Measurements from ENCODE around the gene GAGE13. TPM values are rescaled to one million over a fixed set of nuclear protein-coding genes. Genes with fewer than 3 reads are reported as not detected.
"Not testable (repeated sequence)": the region's sequence is repeated elsewhere in the genome, so short reads cannot be mapped to it uniquely, and the experiment has no call there.

Gene GAGE13
- total RNA-seq, 1 donor from 2014 or later = not detected

DNA sequence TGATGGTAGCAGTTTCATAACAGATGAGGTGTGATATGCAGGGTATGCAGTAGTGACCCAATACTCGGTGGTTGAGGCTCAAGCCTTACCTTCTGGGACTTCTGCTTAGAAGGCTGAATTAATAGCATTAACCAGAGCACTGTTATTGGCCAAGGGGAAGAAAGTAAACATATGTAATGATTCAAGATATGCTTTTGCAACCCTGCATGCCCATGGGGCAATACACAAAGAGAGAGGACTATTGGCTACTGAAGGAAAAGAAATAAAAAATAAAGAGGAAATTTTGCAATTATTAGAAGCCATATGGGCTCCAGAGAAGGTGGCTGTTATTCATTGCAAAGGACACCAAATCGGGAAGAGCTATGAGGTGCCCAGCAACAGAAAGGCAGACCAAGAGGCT, 19.2 kb upstream of the GAGE13 start:
- no peaks in the 10 kb centered on the region for H3K9me3 Mint-ChIP-seq
- no peak for ATAC-seq (ENCODE audit: low read depth)
- intact Hi-C loops (cut with micrococcal nuclease) = no loop called here
- H3K4me3 Mint-ChIP-seq = no peak overlapping the region
- ChIA-PET CTCF (no interaction called here), POLR2A (no interaction called here)
- H3K36me3 Mint-ChIP-seq (ENCODE audit: low read depth) = no peaks in the 10 kb centered on the region
- no peak for TF ChIP-seq CTCF (IDR thresholded peaks at IDR 0.05)
- peaks cover 18% of the 10 kb centered on the region for H3K4me1 Mint-ChIP-seq
- no peak overlapping the region for H3K27ac Mint-ChIP-seq
- H3K27me3 Mint-ChIP-seq = no peaks in the 10 kb centered on the region
- no peak for DNase-seq

DNA sequence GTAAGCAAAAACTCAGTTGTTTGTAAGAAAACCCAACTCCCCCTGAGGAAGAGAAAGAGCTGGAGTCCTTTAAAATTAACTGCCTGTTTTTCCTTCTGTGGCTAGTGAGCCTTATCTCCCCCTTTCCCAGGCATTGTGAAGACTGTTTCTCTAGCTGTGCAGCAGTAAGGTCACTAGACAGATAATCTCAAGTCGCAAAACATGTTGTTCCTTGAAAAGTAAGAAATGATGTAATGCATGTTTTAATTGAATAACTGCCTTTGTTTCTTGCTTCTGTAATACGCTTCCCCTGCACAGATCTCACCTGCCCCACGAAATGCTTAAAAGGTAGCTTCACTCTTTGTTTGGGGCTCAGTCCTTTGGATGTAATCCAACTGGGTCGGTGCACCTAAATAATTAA, 15.3 kb upstream of the GAGE13 start:
- Mint-ChIP-seq H3K36me3 (ENCODE audit: low read depth) (no peaks in the 10 kb centered on the region), H3K27ac (no peak overlapping the region), H3K27me3 (no peaks in the 10 kb centered on the region), H3K4me1 (no peaks in the 10 kb centered on the region), H3K4me3 (no peak overlapping the region), H3K9me3 (no peaks in the 10 kb centered on the region)
- intact Hi-C loops (cut with micrococcal nuclease) = no loop called here
- ATAC-seq (ENCODE audit: low read depth) = no peak
- POLR2A ChIA-PET = no interaction called here
- DNase-seq = no peak
- CTCF ChIA-PET = no interaction called here
- no peak for TF ChIP-seq CTCF (IDR thresholded peaks at IDR 0.05)

DNA sequence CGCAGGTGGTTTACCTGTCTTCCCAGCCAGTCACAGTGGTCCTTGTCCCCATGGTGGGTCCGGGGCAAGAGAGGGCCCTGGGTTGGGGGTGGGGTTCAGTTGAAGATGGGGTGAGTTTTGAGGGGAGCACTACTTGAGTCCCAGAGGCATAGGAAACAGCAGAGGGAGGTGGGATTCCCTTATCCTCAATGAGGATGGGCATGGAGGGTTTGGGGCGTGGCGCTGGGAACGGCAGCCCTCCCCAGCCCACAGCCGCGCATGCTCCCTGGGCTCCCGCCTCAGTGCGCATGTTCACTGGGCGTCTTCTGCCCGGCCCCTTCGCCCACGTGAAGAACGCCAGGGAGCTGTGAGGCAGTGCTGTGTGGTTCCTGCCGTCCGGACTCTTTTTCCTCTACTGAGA, 9.6 kb upstream of the GAGE13 start, which contains the start of gene GAGE12J:
Gene GAGE12J (plus strand): TSS at position 301 of the 400 bp plus-strand sequence. CDS start 1,157 bp downstream, outside the sequence.
- H3K27ac Mint-ChIP-seq, CTCF ChIA-PET: not testable (repeated sequence)

GRCh38 chrX:49322266-49322665, 9.1 kb upstream of the GAGE13 start:
- POLR2A ChIA-PET; H3K36me3 Mint-ChIP-seq (ENCODE audit: low read depth); H3K27ac Mint-ChIP-seq; H3K27me3 Mint-ChIP-seq; CTCF ChIA-PET; H3K4me1 Mint-ChIP-seq; DNase-seq; intact Hi-C loops (cut with micrococcal nuclease); ATAC-seq (ENCODE audit: low read depth); H3K9me3 Mint-ChIP-seq; H3K4me3 Mint-ChIP-seq: not testable (repeated sequence)

More for the DNA sequence above, 9.6 kb upstream of the GAGE13 start, which contains the start of gene GAGE12J:
- H3K4me1 Mint-ChIP-seq; intact Hi-C loops (cut with micrococcal nuclease); POLR2A ChIA-PET; H3K36me3 Mint-ChIP-seq (ENCODE audit: low read depth); H3K4me3 Mint-ChIP-seq; H3K27me3 Mint-ChIP-seq; ATAC-seq (ENCODE audit: low read depth); DNase-seq; H3K9me3 Mint-ChIP-seq: not testable (repeated sequence)

DNA sequence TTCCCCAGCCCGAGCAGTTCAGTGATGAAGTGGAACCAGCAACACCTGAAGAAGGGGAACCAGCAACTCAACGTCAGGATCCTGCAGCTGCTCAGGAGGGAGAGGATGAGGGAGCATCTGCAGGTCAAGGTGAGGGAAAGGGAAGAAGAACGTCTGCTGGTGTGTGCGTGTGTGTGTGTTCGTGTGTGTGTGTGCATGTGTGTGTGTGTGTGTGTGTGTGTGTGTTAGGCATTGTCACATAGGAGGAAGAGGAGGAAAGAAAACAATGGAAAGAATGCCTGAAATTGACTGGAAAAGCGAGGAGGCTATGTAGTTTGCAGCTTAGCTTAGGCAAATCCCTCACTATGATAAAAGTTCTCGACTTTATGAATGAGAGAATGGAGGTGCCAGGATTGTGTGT, 7.6 kb upstream of the GAGE13 start:
- H3K27me3 Mint-ChIP-seq; CTCF ChIA-PET; intact Hi-C loops (cut with micrococcal nuclease); H3K4me3 Mint-ChIP-seq; H3K4me1 Mint-ChIP-seq; ATAC-seq (ENCODE audit: low read depth); DNase-seq; H3K27ac Mint-ChIP-seq; H3K9me3 Mint-ChIP-seq; H3K36me3 Mint-ChIP-seq (ENCODE audit: low read depth); POLR2A ChIA-PET: not testable (repeated sequence)

- H3K4me3 Mint-ChIP-seq; H3K27ac Mint-ChIP-seq; H3K27me3 Mint-ChIP-seq; H3K9me3 Mint-ChIP-seq; H3K4me1 Mint-ChIP-seq; CTCF ChIA-PET; H3K36me3 Mint-ChIP-seq (ENCODE audit: low read depth); intact Hi-C loops (cut with micrococcal nuclease); POLR2A ChIA-PET; DNase-seq; ATAC-seq (ENCODE audit: low read depth): not testable (repeated sequence)
These were observed 961 bp upstream of the GAGE13 start for GRCh38 chrX:49330421-49330820.

- not testable (repeated sequence) for H3K4me3 Mint-ChIP-seq
These were observed 459 bp downstream of the GAGE13 start for GRCh38 chrX:49331841-49332240.

GRCh38 chrX:49341449-49341848, 10.1 kb downstream of the GAGE13 start:
- ATAC-seq (ENCODE audit: low read depth); H3K4me1 Mint-ChIP-seq; POLR2A ChIA-PET; intact Hi-C loops (cut with micrococcal nuclease); H3K9me3 Mint-ChIP-seq; DNase-seq; H3K36me3 Mint-ChIP-seq (ENCODE audit: low read depth); CTCF ChIA-PET; H3K4me3 Mint-ChIP-seq; H3K27ac Mint-ChIP-seq; H3K27me3 Mint-ChIP-seq: not testable (repeated sequence)

More at GRCh38 chrX:49331841-49332240, 459 bp downstream of the GAGE13 start:
- H3K27me3 Mint-ChIP-seq; H3K27ac Mint-ChIP-seq; ATAC-seq (ENCODE audit: low read depth); intact Hi-C loops (cut with micrococcal nuclease); CTCF ChIA-PET; H3K36me3 Mint-ChIP-seq (ENCODE audit: low read depth); POLR2A ChIA-PET; DNase-seq; H3K9me3 Mint-ChIP-seq; H3K4me1 Mint-ChIP-seq: not testable (repeated sequence)

DNA sequence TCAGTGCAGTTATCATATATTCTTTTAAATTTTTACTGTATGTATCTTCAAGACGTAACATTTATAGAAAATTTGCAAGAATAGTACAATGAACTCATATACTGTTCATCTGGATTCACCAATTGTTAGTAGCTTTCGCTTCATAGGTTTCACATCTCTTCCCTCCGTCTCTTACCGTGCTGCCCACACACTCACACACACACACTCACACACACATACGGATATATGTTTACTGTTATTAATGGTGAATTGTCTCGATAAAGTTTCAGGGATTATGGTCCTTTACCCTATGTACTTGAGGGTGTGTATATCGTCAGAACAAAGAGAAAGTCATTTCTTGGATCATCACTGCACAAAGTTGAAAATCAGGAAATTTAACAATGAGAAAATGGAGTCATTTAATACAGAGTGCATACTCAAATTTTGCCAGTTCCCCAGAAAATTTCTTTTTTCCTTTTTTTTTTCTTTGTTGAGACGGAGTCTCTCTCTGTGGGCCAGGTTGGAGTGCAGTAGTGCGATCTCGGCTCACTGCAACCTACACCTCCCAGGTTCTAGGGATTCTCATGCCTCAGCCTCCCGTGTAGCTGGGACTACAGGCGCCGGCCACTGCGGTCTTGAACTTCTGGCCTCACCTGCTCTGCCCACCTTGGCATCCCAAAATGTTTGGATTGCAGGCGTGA, 13.3 kb downstream of the GAGE13 start:
- not testable (repeated sequence) for H3K9me3 Mint-ChIP-seq

GRCh38 chrX:49345402-49345801, 14.0 kb downstream of the GAGE13 start:
- H3K4me1 Mint-ChIP-seq; POLR2A ChIA-PET; H3K36me3 Mint-ChIP-seq (ENCODE audit: low read depth); DNase-seq; H3K9me3 Mint-ChIP-seq; CTCF ChIA-PET; ATAC-seq (ENCODE audit: low read depth); intact Hi-C loops (cut with micrococcal nuclease); H3K27me3 Mint-ChIP-seq; H3K4me3 Mint-ChIP-seq; H3K27ac Mint-ChIP-seq: not testable (repeated sequence)

More for the DNA sequence above, 13.3 kb downstream of the GAGE13 start:
- ATAC-seq (ENCODE audit: low read depth); H3K27me3 Mint-ChIP-seq; DNase-seq; intact Hi-C loops (cut with micrococcal nuclease); POLR2A ChIA-PET; H3K36me3 Mint-ChIP-seq (ENCODE audit: low read depth); H3K4me1 Mint-ChIP-seq; H3K4me3 Mint-ChIP-seq; CTCF ChIA-PET; H3K27ac Mint-ChIP-seq: not testable (repeated sequence)

DNA sequence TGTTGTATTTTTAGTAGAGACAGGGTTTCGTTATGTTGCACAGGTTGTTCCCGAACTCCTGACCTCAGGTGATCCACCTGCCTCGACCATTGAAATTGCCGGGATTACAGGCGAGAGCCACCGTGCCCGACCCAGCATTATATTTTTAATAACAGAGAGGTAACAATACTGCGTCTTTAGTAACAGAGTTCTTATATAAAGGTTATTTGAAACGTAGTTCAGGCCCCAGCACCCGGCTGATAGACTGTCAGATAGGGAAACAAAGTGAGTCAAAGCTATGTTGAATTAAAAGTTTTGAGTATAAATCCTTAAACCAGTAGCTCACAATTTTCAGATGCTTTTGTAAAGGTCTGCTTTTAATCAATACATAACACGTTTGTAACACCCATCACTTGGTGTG, 14.8 kb downstream of the GAGE13 start:
- ATAC-seq (ENCODE audit: low read depth); DNase-seq; POLR2A ChIA-PET; H3K9me3 Mint-ChIP-seq; CTCF ChIA-PET; H3K4me1 Mint-ChIP-seq; intact Hi-C loops (cut with micrococcal nuclease); H3K4me3 Mint-ChIP-seq; H3K27ac Mint-ChIP-seq; H3K27me3 Mint-ChIP-seq; H3K36me3 Mint-ChIP-seq (ENCODE audit: low read depth): not testable (repeated sequence)
